Measurements from ENCODE around the gene TENM4.

The TENM4 gene

GRCh38 chr11:78786086-78786485 is 654.7 kb downstream of the TENM4 start:
- no peak for DNase-seq (ENCODE audit: low read depth)

GRCh38 chr11:78784321-78785061 is 656.3 kb downstream of the TENM4 start:
- no peak for DNase-seq (ENCODE audit: low read depth)

- DNase-seq (ENCODE audit: low read depth), result no peak
Observed at GRCh38 chr11:78783846-78784245, 657.0 kb downstream of the TENM4 start.

- no peak for DNase-seq (ENCODE audit: low read depth)
Observed at GRCh38 chr11:78783301-78783700, 657.5 kb downstream of the TENM4 start.

GRCh38 chr11:78782725-78783124 is 658.1 kb downstream of the TENM4 start:
- no peak for DNase-seq (ENCODE audit: low read depth)

DNA sequence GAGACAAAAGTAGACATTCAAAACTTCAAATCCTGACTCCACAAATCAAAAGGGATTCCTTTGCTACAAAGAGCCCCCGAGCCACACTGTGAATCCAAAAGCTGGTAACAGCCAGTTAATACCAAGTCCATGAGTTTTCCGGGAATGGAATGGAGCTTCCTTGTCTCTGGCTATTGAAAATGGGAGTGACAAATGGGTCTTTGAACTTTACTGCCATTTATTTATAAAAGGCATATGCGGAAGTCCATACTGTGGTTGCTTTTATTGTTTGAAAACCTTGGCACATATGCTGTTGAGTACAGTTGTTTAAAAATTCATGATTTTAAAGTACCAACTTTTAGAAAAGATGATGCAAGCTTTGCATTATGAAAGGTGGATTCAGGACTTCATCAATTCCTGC is 659.9 kb downstream of the TENM4 start:
- DNase-seq (ENCODE audit: low read depth), result no peak

- DNase-seq (ENCODE audit: low read depth), result no peak
Observed at GRCh38 chr11:78773492-78773891, 667.3 kb downstream of the TENM4 start.

- DNase-seq (ENCODE audit: low read depth), result no peak
Observed at GRCh38 chr11:78773077-78773476, 667.8 kb downstream of the TENM4 start.

DNA sequence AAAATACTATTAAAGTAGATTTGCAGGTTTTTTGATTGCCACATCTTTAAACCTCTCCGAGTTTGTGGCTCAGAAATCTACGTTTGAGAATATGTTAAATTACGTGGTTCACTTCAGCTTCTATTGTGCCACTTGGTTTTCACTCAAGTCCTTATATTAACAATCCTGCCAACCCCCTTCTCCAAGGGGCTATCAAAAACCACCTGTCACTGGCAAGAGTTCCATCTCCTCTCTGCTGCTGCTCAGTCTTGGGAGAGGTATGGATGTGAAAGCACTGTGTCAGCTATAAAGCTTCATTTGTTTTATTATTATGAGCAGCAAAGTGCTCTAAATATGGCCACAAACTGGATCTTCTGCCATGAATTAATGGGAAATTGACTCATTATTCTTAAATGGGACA is 668.6 kb downstream of the TENM4 start:
- no peak for DNase-seq (ENCODE audit: low read depth)

- DNase-seq (ENCODE audit: low read depth), result no peak
Observed at GRCh38 chr11:78770931-78771330, 669.9 kb downstream of the TENM4 start.

DNA sequence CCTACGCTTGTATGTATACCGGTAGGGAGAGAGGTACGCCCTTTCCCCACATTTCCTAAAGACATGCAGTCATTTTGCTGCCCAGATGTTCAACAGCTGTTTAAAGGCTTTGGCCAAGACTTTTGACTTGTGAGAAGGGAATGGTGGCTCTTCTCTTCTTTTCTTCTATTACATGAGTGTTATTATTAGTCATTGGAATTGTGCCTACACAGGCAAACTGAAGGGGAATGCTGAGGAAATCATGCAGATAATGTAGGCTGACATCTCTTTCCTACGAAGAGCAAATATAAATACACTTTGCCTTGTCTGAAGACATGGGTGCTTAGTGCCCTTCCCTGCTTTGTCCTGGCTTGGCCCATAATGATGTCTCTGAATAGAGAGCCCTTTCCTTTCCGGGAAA is 671.9 kb downstream of the TENM4 start:
- DNase-seq (ENCODE audit: low read depth), result no peak

DNA sequence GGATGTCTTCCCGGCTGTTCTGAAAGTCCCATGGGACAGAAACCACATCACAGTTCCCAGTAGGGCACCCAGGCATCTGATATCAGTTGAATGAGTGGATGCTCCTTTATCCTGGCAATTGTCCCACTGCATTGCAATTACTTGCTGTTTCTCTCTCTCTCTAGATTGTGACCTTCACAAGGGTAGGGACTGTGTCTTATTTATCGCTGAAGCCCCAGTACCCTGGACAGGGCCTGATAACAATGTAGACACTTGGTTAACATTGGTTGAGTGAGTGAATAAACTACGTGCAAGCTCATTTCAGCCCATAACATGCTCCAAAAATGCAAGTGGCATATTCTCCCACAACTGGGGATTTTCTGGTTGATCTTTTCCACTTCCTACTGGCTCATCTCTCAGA is 672.5 kb downstream of the TENM4 start:
- no peak for DNase-seq (ENCODE audit: low read depth)

DNA sequence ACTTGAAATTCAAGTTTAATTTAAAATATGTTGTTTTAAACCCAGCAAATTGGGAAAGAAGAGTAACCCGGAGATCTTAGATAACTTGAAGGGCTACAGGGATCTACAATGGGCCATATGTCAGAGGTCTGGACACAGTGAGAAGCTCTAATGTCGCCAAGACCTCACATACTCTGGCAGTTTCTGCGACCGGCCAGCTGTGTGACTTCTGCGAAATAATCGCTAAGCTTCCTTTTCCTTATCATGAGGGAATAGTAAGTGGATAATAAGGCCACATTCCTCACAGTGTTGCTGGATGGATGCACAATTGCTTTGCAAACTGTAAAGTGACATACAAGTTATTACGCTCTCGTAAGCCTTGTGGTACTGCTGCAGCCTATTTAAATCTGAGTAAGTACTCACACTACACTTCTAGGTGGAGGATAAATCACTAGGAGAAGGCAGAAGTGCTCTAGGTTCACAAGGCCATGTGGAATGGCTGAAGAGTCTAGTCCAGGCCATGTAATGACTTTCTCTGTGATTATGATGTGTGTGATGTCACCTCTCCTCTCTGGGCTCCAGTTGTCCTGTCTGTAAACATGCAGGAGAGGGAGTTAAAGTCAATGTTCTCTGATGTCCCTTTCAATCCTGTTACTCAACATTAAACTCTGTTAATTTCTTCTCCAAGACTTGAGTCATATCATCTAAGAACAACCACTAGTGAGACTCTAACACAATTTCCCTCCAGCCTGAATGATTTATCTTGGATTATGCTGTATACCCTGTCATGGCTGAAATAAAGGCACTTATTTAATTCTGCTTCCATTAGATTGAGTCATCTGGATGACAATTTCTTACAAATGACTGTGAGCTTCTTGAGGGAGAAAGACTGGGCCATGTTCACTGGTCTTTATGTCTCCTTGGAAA is 673.5 kb downstream of the TENM4 start:
- DNase-seq (ENCODE audit: low read depth), result no peak

GRCh38 chr11:78764946-78765345 is 675.9 kb downstream of the TENM4 start:
- DNase-seq (ENCODE audit: low read depth), result no peak

DNA sequence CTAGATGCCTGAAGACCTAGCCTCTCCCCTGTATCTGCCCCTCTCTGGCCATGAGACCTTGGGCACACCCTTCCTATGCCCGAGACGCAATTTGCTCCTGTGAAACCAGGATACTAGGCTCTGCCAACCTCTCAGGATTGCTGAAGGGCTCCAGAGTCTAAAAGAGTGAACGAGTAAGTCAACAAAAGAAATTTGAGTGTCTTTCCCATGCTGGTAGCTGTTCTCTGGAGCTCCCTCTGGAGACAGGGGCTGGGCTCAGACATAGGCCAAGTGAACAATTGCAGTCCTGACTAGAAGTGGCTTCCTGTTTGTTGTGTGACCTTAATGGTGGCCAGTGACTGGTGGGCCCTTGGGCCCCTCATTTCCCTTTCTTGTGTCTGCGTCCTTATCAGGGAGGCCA is 677.2 kb downstream of the TENM4 start:
- no peak for DNase-seq (ENCODE audit: low read depth)

DNA sequence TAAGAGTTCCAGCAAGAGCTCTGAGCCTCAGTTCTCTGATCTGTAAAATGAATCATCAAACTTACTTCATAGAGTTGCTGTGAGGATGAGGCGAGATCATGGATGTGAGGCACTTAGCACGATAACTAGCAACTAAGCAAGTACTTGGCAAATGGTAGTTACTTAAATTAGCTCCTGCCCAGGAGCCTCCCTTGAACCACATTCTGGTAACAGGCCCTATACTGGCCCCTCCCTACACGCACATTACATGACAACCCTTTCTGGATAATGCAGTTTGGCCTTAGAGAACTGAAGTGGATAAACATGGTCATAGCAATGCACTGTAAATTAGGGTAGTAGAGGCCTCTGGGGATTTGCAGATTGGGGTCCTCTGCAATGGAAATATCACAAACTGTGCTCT is 678.7 kb downstream of the TENM4 start:
- DNase-seq (ENCODE audit: low read depth), result no peak

DNA sequence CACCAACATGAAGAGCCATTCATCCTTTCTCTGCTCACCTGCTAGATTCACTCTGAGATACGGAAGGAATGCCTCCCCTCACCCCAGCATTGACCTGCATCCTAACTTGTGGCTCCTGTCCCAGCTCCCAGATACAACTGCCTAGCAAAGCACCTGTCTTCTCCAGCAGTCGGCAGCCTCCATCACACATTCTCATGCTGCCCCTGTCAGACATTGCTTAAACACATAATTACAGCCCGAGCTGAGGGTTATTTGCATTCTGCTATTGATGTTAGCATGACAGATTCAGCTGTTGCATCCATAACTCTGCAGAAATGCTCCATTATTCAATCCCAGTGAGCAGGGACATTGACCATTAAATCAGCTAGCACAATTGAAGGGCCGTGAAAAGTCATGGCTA is 681.8 kb downstream of the TENM4 start:
- no peak for DNase-seq (ENCODE audit: low read depth)

- DNase-seq (ENCODE audit: low read depth), result no peak
Observed at GRCh38 chr11:78753297-78753696, 687.5 kb downstream of the TENM4 start.

DNA sequence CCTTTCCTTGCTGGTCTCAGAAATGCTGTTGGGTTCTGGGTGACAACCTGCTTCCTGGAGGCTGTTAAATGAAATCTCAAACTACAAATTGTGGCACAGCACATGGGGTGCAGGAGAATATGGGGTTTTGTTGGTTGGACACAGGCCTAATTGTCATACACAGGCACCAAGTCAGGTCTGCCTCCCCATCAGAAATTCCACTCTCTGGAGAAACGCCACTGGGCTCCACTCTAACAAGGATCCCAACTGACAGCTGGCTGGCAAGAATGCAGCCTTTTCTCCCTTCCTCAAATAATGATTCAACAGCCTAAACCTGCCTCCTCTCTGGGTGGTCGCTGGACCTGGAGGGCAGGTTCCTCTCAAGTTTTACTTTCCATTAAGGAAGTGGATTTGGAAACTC is 688.3 kb downstream of the TENM4 start:
- DNase-seq (ENCODE audit: low read depth), result no peak

- DNase-seq (ENCODE audit: low read depth), result no peak
Observed at GRCh38 chr11:78748918-78749690, 691.7 kb downstream of the TENM4 start.

DNA sequence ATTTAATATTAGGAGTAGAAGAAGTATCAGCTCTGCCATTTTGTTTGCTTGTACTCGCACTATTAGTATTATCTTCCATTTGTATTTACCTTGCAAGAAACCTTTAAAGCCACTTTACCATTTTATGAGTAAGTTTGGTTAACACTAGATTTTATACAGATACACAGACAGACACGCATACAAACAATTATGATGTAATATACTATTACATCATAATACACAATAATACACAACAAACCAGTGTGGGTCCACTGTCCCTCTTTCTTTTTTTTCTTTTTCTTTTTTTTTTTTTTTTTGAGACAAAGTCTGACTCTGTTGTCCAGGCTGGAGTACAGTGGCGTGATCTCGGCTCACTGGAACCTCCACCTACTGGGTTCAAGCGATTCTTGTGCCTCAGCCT is 695.9 kb downstream of the TENM4 start:
- no peak for DNase-seq (ENCODE audit: low read depth)

GRCh38 chr11:78744202-78744601 is 696.6 kb downstream of the TENM4 start:
- no peak for DNase-seq (ENCODE audit: low read depth)

DNA sequence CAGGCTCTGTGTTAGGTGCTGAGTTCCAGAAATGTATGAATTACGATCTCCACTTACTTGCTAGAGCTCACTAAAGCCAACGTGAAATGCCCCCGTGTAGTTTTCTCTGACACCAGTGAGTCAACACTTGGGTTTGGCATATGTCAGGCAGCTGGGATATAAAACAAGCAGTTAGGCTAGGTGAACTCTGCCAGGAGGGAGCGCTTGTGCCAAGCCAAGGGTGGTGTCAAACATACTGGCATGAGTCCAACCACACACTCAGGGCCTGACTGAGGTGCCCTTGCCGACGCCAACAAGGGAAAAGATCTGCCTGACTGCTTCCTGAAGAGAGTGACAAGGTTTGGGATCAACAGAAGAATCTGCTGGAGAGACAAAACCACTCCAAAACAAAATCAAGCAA is 698.4 kb downstream of the TENM4 start:
- DNase-seq (ENCODE audit: low read depth), result no peak
